ENCODE results near the gene PTOV1. TPM values are rescaled to one million over a fixed set of nuclear protein-coding genes. Genes with fewer than 3 reads are reported as not detected.

Gene PTOV1
- total and polyA plus RNA-seq, 2 experiments from 2014 or later = 114 to 294 TPM

DNA sequence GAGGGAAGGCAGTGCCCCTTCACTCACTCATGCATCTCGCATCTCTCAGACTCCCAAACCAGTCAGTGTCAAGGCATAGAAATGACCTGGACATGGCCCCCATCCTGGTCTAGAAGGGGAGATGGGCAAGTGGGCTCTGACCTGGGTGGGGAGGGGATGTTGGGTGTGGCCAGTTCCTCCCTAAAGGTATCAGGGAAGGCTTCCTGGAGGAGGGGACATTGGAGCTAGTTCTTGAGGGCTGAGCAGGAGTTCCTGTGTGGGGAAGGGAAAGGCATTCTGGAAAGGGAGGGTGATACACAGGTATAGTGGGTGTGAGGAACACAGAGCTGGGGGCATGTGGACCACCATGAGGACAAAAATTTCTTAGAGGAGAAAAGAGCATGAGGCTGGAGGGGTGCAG, 41.8 kb downstream of the PTOV1 start:
- WGBS (ENCODE audit: low lambda C conversion rate, missing lambda C conversion rate) = 100% methylated on average over 1 of the region's 1 CpG
- TF ChIP-seq, protein P1, sequence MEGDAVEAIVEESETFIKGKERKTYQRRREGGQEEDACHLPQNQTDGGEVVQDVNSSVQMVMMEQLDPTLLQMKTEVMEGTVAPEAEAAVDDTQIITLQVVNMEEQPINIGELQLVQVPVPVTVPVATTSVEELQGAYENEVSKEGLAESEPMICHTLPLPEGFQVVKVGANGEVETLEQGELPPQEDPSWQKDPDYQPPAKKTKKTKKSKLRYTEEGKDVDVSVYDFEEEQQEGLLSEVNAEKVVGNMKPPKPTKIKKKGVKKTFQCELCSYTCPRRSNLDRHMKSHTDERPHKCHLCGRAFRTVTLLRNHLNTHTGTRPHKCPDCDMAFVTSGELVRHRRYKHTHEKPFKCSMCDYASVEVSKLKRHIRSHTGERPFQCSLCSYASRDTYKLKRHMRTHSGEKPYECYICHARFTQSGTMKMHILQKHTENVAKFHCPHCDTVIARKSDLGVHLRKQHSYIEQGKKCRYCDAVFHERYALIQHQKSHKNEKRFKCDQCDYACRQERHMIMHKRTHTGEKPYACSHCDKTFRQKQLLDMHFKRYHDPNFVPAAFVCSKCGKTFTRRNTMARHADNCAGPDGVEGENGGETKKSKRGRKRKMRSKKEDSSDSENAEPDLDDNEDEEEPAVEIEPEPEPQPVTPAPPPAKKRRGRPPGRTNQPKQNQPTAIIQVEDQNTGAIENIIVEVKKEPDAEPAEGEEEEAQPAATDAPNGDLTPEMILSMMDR (IDR thresholded peaks at IDR 0.05; ENCODE audit: poor library complexity) = no peak
- TF ChIP-seq EZH2 (IDR thresholded peaks at IDR 0.05; ENCODE audit: borderline replicate concordance) = no peak
- no peak for TF ChIP-seq EZH2phosphoT487 (IDR thresholded peaks at IDR 0.05; ENCODE audit: low read depth, severe bottlenecking, unreplicated experiment)
- no peak for DNase-seq (ENCODE audit: low spot score)
- Histone ChIP-seq H2AFZ (no peak overlapping the region), H3K4me2 (no peak overlapping the region), H3K4me3 (no peak overlapping the region), H3K9me2 (replicated peaks; ENCODE audit: insufficient read depth) (no peaks in the 10 kb centered on the region), H3K27me3 (no peaks in the 10 kb centered on the region), H3K36me3 (replicated peaks; ENCODE audit: insufficient read depth, low read depth) (no peaks in the 10 kb centered on the region), H3K27ac (no peak overlapping the region), H3K79me2 (no peaks in the 10 kb centered on the region), H3K4me1 (ENCODE audit: insufficient read depth) (peaks cover 7% of the 10 kb centered on the region), H3K9me3 (ENCODE audit: low read depth) (no peaks in the 10 kb centered on the region), H4K20me1 (ENCODE audit: insufficient read depth, poor library complexity, severe bottlenecking) (no peaks in the 10 kb centered on the region)

- peaks cover 7% of the 10 kb centered on the region for H3K4me1 ChIP-seq (ENCODE audit: insufficient read depth)
- 96% methylated on average over 18 of the region's 18 CpGs for whole genome bisulfite sequencing (ENCODE audit: low lambda C conversion rate, missing lambda C conversion rate)
- no peaks in the 10 kb centered on the region for H3K27me3 ChIP-seq
- H3K4me2 ChIP-seq = no peak overlapping the region
- H4K20me1 ChIP-seq (ENCODE audit: insufficient read depth, poor library complexity, severe bottlenecking) = no peaks in the 10 kb centered on the region
- TF ChIP-seq EZH2 (IDR thresholded peaks at IDR 0.05; ENCODE audit: borderline replicate concordance) (no peak), EZH2phosphoT487 (IDR thresholded peaks at IDR 0.05; ENCODE audit: low read depth, severe bottlenecking, unreplicated experiment) (no peak)
- TF ChIP-seq, protein P1 (IDR thresholded peaks at IDR 0.05; ENCODE audit: poor library complexity) = no peak
- H3K36me3 ChIP-seq (replicated peaks; ENCODE audit: insufficient read depth, low read depth) = no peaks in the 10 kb centered on the region
- no peak overlapping the region for H2AFZ ChIP-seq
- H3K27ac ChIP-seq = no peak overlapping the region
- H3K9me2 ChIP-seq (replicated peaks; ENCODE audit: insufficient read depth) = no peaks in the 10 kb centered on the region
- no peaks in the 10 kb centered on the region for H3K79me2 ChIP-seq
- DNase-seq (ENCODE audit: low spot score) = no peak
- H3K9me3 ChIP-seq (ENCODE audit: low read depth) = no peaks in the 10 kb centered on the region
- H3K4me3 ChIP-seq = no peak overlapping the region
Observed at GRCh38 chr19:49894011-49894664, 43.2 kb downstream of the PTOV1 start.

GRCh38 chr19:49894879-49895565, 44.1 kb downstream of the PTOV1 start:
- no peak overlapping the region for H2AFZ ChIP-seq
- no peak for TF ChIP-seq EZH2phosphoT487 (IDR thresholded peaks at IDR 0.05; ENCODE audit: low read depth, severe bottlenecking, unreplicated experiment)
- TF ChIP-seq, protein P1 (IDR thresholded peaks at IDR 0.05; ENCODE audit: poor library complexity) = no peak
- no peak for TF ChIP-seq EZH2 (IDR thresholded peaks at IDR 0.05; ENCODE audit: borderline replicate concordance)
- 88% methylated on average over 13 of the region's 17 CpGs for WGBS (ENCODE audit: low lambda C conversion rate, missing lambda C conversion rate)

More at GRCh38 chr19:49894879-49895565, 44.1 kb downstream of the PTOV1 start:
- Histone ChIP-seq H3K4me2 (no peak overlapping the region), H3K4me1 (ENCODE audit: insufficient read depth) (peaks cover 4% of the 10 kb centered on the region), H4K20me1 (ENCODE audit: insufficient read depth, poor library complexity, severe bottlenecking) (no peaks in the 10 kb centered on the region), H3K79me2 (no peaks in the 10 kb centered on the region), H3K27me3 (no peaks in the 10 kb centered on the region), H3K9me3 (ENCODE audit: low read depth) (no peaks in the 10 kb centered on the region), H3K4me3 (no peak overlapping the region), H3K36me3 (replicated peaks; ENCODE audit: insufficient read depth, low read depth) (no peaks in the 10 kb centered on the region), H3K27ac (no peak overlapping the region), H3K9me2 (replicated peaks; ENCODE audit: insufficient read depth) (no peaks in the 10 kb centered on the region)
- DNase-seq (ENCODE audit: low spot score) = no peak
